HG03565 (cell line): ENCODE measurements around the gene BMAL1.

Experiments
- ATAC-seq: cut with Tn5 transposase; IDR thresholded peaks from one replicate; pipeline ENCODE4 v1.9.1; 2021; ENCODE audit warnings: mild to moderate bottlenecking, moderate library complexity; ENCODE audit not compliant: unreplicated experiment

Gene BMAL1

DNA sequence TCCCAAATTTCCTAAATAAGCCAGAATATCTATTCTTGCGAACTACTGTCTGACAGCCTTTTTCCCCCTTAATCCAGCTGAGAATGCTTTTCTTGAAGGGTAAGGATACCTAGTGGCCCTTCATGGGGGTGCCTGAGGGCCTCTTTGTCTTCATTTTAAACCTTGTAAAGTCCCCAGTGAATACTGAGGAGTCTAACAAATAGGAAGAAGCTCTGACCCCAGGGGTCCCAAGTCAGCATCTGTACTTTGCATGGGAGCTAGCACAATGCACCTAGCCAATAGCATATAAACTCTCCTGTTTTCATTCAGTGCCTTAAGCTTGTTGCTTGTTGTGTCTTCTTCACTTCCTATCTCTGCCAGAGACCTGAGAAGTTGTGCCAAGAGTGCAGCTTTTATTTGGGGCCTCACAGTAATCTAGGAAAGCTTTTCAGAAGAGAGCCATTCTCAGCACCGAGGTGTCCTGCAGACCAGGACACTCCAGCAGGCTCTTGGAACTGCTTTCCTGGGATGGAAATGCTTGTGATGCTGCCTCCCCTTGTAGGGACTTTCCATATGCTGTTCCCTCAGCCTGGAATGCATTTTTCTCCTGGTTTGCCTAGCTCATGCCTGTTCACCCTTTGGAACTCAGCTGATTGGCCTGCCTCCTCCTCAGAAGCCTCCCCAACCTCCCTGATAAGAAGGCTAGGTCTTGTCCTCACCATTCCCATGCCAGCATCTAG, 37.2 kb downstream of the BMAL1 start:
- no peak for ATAC-seq

DNA sequence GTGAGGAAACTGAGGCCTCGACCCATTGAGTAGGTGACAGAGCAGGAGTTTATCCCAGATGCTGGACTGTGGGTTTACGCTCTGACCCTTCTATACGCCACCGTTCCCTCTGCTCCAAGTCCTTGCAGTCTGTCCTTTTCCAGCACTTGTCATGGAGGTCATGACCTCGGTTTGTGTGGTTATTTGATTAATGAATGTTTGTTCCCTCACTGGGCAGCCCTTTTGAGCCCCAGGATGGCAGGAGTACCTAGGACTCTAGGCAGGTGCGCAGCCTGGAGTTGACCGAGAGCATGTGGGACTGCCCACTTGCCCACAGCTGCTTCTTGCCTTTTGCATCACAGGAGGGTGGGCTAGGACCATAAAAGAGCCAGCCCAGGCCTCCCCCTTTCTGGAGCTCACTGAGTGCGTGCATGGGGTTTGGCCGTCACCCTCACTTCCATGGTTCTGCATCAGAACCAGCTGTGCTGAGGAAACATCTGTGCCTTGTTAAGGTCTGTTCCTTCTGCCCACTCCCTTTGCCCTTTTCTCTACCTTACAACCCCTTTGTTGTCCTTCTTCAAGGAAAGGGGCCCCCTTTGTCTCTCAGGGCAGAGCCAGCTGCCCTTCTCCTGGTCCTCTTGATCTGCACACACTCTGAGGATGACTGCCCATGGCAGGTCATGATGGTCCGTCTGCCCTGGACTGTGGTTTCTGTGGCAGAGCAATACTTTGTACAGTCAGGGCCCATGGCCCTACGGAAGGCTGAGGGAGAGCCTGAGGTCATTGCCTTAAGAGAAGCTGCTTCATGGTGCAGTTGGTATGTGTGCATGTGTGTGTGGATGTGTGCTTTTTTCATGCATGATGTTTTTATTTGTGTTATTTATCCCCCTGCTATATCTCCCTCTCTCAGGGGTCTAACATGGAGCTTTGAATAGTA, 38.2 kb downstream of the BMAL1 start:
- no peak for ATAC-seq

DNA sequence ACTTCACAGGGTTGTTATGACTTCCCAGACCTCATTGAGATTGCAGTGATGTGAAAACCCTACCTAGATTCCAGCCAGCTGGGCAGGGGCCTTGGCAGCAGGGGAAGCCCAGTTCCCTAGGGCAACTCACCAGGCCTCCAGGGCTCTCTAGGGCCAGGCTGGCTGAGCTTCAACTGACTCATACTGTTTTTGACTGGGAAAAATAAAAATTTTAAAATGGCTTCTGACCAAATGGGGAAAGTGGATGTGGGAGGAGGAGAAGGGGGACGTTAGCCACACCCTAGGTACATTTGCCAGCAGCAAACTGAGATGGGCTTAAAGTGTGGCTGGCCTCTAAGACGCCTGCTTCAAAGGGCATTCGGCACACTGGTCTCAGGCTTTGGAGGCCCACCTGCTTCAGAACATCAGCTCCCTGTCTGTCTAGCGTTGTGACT, 39.0 kb downstream of the BMAL1 start:
- peak; percentile 34 for ATAC-seq

DNA sequence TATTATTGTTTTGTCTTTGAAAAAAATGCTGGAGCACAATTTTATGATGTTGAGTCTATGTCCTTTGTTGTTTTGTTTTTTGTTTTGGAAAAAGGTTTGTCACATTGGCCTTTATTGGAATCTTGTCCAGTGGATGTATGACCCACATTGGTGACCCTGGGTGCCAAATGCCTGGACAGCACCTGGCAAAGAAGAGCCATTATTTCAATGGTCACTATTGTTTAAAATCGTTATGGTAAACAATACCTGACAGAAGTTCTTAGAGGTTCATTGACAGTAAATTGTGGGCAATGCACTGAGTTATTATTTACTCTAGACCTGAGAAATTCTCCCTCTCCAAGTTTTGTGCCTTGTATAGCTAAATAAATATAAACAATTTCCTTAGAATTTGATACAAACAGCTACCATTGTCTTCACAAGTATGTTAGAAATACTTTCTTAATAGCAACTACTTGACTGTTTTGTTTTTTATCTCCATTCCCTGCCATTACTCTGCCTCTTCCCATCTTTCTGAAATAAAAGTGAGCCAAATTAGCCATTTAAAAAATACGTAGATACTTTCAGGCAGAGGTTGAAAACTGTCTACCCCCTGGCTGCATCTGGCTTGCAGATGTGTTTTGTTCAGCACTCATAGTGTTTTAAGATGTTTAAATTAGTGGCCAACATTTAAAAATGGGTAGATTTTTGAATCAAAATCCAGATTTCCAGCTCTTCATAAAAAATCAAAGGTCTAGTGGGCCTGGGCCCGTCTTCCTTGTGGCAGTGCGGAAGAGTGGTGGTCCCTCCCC, 39.9 kb downstream of the BMAL1 start:
- ATAC-seq = no peak

DNA sequence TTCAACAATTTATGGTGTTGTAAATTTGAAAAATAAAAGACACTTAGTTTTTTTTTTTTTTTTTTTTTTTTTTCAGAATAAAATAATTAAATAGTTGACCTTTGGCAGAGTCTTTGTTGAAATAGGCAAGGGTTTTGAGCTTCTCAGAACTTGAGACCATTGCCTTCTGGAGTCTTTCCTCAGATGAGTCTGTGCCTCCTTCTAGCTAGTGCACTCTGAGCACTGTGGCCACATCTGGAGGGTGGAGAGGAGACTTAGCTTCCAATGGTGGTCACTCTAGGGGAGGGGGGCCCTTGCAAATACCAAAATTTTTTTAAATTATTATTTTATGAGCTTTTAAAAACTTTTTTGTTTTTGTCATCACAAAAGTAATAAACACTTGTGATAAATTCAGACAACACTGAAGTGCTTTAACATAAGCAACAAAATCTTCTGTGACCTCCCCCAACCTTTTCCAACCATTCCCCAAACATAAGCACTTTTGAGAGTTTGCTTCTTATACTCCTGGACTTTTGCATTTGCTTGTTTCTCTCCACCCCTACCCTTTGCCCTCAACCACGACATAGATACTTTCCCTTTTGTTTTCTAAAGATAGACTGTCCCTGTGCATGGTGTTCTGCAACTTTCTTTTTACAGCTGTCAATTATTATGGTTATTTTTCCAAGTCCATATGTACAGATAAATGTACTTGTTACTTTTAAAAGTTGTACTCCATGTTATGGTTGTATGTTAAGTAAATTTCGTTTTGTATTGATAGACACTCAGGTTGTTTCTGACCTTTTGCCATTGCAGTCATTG, 41.1 kb downstream of the BMAL1 start:
- ATAC-seq = peak; percentile 60

DNA sequence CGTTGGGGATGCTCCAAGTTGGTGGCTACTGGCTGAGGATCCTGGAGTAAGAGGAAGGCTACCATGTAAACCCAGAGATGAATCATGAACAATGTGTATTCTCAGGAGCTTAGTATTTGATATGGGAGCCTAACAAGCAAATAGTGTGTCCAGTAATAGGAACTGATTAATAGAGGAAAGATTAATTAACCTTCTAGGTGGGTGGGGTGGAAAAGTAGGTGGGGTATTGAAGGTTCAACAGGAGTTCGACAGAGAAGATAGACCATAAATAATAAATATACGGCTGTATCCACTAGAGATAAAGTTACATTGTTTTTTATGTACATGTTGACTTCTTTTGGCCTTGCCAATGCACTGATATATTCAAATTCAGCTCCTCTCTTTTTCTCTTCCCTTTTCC, 43.1 kb downstream of the BMAL1 start:
- no peak for ATAC-seq

DNA sequence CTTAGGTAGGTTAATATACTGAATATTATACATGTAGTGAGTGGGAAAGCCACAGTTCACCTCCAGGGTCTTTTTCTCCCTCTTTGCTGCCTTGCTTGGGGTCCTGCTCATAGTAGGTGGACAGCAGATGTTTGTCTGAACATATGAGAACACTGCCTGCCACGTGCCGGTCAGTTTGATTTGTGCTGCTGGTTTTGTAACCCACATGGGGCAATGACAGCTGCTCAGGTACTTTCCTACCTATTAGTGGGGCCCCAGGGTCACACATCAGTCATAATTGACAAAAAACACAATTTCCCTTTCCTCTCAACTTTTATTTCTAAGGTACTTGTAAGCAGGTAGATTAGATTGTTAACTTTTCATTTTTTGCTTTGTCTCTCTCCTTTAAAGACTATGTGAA, 43.8 kb downstream of the BMAL1 start:
- no peak for ATAC-seq

DNA sequence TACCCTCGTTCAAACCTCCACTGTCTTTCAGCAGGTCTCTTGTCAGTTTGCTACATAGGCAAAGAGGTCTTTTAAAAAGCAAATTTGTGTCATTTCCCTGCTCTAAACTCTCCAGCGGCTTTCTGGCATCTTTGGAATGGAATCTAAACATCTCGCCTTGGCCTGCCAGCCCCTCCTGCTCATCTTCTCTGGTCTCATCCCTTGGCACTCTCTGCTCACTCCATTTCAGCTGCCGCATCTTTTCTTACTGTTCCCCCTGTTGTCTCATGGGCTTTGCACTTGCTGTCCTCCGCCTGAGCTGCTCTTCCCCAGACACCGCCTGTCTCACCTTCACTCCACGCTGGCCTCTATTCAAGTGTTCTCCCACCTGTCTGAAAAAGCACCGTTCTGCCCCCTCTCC, 46.6 kb downstream of the BMAL1 start:
- no peak for ATAC-seq

DNA sequence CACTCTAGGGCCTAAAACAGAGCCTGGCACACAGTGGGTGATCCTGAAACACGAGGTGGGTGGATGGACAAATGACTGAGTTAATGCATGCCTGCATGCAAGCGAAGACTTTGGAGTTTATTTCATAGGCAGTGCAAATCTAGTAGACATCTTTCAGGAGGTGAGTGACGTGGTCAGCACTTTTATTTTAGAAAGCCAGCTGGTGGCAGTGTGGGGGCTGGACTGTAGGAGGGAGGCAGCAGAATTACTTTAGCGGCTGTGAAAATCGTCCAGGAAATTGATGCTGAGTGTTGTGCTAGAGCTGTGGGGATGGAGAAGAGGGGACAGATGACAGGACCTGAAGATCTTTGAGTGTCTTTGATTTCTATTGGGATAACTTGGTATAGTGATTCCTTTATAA, 47.1 kb downstream of the BMAL1 start:
- ATAC-seq = no peak

DNA sequence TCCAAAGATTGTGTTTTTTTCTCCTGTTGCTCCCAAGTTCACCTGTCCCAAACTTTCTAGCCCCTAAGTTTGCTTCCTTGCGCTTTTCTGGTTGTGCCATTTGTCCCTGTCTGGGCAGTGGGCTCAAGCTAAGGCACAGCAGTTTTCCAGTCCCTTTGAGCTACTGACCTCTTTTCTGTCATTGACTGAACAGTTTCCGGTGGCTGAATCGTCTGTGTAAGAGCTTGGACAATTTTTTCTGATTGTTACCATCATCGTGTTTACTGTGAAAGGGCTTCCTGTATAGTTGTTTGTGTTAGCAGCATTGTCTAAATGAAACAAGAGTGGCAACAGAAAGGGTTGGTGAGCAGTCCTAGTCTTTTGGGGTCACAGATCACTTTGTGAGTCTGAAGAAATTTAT, 49.8 kb downstream of the BMAL1 start:
- no peak for ATAC-seq

DNA sequence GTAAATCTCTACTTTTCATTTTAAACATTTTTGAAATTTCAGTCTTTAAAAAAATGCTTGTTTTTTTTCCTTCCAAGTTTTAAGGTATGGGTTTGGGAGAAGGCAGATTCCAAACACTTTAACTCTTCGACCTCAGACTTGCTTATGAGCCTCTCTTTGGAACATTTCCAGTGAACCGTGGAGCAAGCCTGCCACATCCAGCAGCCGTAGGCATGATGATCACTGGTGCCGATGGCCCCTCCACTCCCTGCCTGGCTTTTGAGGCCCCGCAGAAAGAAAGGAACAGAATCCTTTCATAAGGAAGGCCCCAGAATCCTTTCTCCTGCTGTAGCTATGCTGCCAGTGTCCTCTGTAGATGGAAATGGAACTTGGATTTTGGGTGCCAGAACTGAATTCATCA, 50.7 kb downstream of the BMAL1 start:
- ATAC-seq = no peak

DNA sequence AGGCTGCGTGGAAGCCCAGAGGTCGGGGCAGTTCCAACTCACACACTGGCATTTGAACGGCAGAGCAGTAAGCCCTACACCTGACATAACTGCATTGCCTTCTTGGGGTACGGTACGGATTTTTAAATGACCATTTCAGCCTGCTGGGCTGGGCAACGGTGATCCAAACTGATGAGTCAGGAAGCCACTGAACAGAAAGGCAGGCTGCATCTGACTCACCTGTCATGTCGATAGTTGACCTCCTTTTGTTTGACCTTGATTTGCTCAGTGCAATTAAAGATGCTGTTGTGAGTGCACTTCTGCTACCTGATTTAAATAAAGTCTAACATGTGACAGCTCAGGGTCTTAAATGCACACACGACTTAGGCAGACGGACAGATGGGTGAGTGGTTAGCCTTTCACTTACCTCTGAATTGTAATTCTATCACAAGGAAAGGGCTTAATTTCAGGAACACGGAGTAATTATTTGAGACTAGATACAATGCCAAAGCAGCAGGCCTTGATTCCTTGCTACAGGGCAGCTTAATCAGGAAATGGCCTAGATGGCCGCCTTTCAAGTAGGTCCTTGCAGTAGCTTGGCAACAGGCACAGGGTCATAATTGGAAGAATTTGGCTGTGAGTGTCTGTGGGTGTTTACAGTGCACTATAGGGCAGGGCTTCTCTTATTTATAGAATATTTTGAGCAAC, 52.2 kb downstream of the BMAL1 start:
- ATAC-seq = no peak

DNA sequence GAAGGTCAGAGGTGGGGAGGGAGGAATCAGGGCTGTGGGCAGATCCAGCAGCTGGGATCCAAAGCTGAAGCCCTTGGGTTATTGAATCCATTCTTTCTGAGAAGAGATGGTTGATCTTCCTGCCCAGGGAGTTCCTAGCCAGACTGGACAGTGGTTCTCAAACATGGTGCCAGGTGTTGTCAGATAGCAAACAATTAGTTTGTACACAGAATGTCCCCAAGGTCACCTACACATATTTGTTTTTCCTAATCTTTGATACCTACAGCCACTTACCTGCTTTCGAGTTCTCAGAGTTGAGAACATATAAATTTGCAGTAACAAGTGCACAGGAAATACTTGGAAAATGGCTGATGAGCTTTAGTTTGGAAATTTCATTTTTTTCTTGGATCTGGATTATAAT, 54.5 kb downstream of the BMAL1 start:
- no peak for ATAC-seq

DNA sequence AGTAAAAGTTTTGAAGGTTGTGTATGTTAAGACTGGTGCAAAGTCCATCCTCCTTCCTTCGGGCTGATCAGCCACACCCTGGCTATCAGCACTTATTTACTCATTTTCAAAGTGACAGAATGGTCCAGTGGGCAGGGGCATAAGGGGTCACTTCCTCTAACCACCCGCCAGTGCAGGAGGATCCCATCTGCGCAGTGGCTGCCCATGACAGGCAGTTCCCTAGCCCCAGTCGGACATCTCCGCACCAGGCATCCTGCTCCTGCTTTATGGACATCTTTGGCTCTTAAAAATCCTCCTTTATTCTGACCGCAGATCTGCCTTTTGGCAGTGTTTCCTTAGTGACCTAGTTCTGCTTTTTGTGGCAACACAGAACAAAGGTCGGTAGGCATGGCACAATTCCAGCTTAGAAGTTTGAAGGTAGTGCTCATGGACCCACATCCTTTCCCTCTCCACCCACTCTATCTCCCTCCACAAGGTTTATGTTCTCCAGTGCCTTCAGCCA, 55.9 kb downstream of the BMAL1 start:
- no peak for ATAC-seq

DNA sequence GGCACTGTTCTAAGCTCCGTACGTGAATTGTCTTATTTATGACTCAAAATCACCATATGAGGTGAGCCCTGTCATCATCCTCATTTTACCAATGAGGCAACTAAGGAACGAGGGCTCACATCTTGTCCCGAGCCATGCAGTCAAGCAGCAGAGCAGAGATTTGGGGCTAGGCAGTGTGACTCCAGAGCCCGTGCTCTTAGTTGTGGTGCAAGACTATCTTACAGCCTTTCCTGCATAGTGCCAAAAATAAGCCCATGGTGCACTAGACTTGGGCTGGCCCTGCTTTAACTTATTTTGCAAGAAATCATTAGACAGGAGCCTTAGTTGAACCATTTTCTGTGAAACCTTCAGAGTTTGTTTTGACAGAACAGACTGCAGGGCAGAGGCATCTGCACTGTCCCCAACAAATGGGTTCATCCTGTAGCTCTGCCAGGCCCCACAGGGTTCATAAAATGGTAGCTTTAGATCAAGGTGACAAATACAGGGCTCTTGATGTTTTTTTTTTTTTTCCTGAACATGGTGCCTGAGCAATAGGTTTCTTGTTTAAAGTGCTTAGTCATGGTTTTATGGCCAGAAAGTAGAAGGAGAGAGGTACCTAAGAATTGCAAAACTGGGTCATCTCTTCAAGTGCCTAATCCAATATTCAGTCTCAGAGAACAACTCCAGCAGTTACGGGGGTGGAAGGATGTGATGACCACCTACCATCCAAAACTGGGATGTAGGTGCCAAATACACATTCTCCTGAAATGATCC, 56.6 kb downstream of the BMAL1 start:
- ATAC-seq = no peak

DNA sequence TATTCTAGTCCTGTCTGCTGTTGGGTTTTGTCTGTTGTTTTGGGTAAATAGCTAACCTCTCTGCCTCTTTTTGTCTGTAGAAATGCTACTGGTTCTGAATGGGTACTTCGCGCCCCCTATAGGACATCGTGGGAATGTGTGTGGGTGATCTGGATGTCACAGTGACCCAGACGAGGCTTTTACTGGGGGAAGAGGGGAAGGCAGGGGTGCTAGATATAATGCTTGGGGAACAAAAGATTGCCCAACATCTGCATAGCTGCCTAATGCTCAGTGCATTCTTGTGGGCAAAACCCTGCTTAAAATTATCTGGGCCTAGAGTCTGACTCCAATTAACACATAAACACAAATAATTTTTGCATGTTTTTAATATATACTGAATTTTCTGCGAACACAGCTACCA, 57.7 kb downstream of the BMAL1 start:
- peak; percentile 35 for ATAC-seq

DNA sequence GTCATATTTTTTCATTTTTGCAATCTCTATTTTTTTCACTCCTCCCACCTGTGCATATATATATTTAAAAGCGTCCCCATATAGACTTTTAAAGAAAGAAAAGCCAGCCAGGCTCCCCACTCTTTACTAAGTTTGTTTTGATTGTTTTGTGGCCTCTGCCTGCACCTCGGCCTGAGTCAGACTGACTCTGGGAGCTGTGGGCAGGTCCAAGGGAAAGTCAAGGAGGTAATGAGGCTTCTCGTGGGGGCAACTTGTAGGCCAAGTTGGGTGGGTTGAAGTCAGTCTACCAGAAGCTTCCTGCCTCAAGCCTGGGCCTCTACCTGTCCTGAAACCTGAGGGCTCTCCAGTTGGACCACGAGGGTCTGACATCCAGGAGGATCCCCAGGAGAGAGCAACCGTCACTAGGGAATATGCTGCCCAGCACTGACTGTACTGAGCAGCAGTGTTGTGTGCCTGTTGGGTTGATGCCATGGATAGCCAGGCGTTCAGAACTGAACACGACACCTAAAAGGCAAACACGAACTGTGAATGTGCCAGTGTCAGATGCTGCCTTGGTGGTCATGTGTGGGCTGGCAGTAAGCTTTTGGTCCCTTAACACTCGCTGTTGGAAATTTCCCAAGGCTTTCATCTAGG, 58.8 kb downstream of the BMAL1 start:
- ATAC-seq = no peak

DNA sequence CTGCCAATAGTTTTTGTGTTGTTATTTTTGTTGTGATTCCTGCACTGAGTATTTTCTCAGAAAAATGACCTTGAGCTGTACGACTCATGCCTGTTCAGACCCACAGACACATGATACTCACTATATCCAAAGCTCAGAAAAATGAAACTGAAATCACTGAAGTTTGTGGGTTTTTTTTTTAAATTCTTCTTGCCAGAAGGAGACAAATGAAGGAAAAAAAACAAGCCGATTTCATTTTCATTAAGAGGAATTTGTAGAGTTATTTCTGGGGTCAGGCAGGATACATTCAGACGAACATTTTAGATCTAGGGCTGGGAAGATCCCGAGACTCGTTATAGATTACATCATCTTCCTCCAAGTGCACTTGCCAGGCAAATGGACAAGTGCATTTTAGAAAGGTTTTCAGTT, 60.4 kb downstream of the BMAL1 start:
- ATAC-seq = no peak
